HFF-Myc (cell line): ENCODE results near the gene PRKN.

Source experiments
- DNase-seq: peaks from one replicate; pipeline ENCODE4 v3.0.0-alpha.2; 2011; ENCODE audit warnings: low read depth; ENCODE audit errors: extremely low read depth
- H3K4me3 ChIP-seq: replicated peaks from 2 replicates; pipeline ENCODE4 v1.5.1; 2011; ENCODE audit warnings: low read depth, mild to moderate bottlenecking, control low read depth, low read length
- CTCF ChIP-seq: IDR thresholded peaks from 2 replicates; pipeline ENCODE4 v1.5.1; 2012; ENCODE audit warnings: mild to moderate bottlenecking, low read depth, low read length, control low read depth; ENCODE audit errors: missing control alignments

PRKN gene

GRCh38 chr6:161349886-161350285 is 1377.7 kb downstream of the PRKN start:
- H3K4me3 ChIP-seq, result no peak overlapping the region
- DNase-seq, result no peak
- no peak for TF ChIP-seq CTCF

- no peak overlapping the region for H3K4me3 ChIP-seq
- no peak for TF ChIP-seq CTCF
Measured at GRCh38 chr6:161348628-161348994, 1379.0 kb downstream of the PRKN start.

GRCh38 chr6:161347988-161348627 is 1379.5 kb downstream of the PRKN start:
- no peak for DNase-seq
- TF ChIP-seq CTCF, result no peak
- H3K4me3 ChIP-seq, result no peak overlapping the region

More at GRCh38 chr6:161348628-161348994, 1379.0 kb downstream of the PRKN start:
- no peak for DNase-seq

- no peak for DNase-seq
- H3K4me3 ChIP-seq, result no peak overlapping the region
- no peak for TF ChIP-seq CTCF
Measured at GRCh38 chr6:161347125-161347524, 1380.4 kb downstream of the PRKN start.

- TF ChIP-seq CTCF, result no peak
- DNase-seq, result no peak
- no peak overlapping the region for H3K4me3 ChIP-seq
Measured at GRCh38 chr6:161346717-161347116, 1380.8 kb downstream of the PRKN start.

- no peak overlapping the region for H3K4me3 ChIP-seq
- no peak for DNase-seq
- no peak for TF ChIP-seq CTCF
Measured at GRCh38 chr6:161344626-161345025, 1382.9 kb downstream of the PRKN start.

- TF ChIP-seq CTCF, result no peak
- no peak for DNase-seq
- H3K4me3 ChIP-seq, result no peak overlapping the region
Measured at GRCh38 chr6:161342039-161342438, 1385.5 kb downstream of the PRKN start.
